Prostate gland (tissue), 2 donors: Measurements from ENCODE around the gene NNT. TPM values are rescaled to one million over a fixed set of nuclear protein-coding genes. Genes with fewer than 3 reads are reported as not detected.
"Not testable (repeated sequence)": the region's sequence is repeated elsewhere in the genome, so short reads cannot be mapped to it uniquely, and the experiment has no call there.

Experiments used
- DNase-seq: peaks from one replicate; pipeline ENCODE4 v3.0.0-alpha.2; 2019; ENCODE audit warnings: low spot score
- H3K27ac ChIP-seq, 2 donors: fragments of 200-600 bp; sonication (generic); 2 replicates each; pipeline ENCODE4 v1.5.1; 2017 to 2019
- H3K27me3 ChIP-seq: fragments of 200-600 bp; sonication (generic); replicated peaks from 2 replicates; pipeline ENCODE4 v1.5.1; 2019; ENCODE audit not compliant: insufficient read depth
- H3K36me3 ChIP-seq, 2 donors: fragments of 200-600 bp; sonication (generic); 1 replicate in 1 of 2; 2 replicates in 1 of 2; pipeline versions ENCODE4 v1.5.1 to v1.8.1; 2017 to 2019
- H3K4me1 ChIP-seq: fragments of 200-600 bp; sonication (generic); replicated peaks from 2 replicates; pipeline ENCODE4 v1.5.1; 2019
- H3K4me3 ChIP-seq, 2 donors: fragments of 200-600 bp; sonication (generic); 2 replicates each; pipeline ENCODE4 v1.5.1; 2017 to 2019
- H3K9me3 ChIP-seq: fragments of 200-600 bp; sonication (generic); 2 replicates; pipeline ENCODE4 v1.5.1; 2017
- CTCF ChIP-seq, 4 experiments: fragments of 200-600 bp in 2 of 4; fragments of 450-650 bp in 2 of 4; sonication (generic) in 2 of 4; IDR thresholded peaks; 1 replicate in 3 of 4; 2 replicates in 1 of 4; pipeline ENCODE4 v1.5.1; 2016 to 2019; ENCODE audit warnings: antibody characterized with exemption in 4 of 4, mild to moderate bottlenecking in 2 of 4, moderate library complexity in 2 of 4
- POLR2A ChIP-seq: fragments of 450-650 bp; IDR thresholded peaks from one replicate; pipeline ENCODE4 v1.6.1; 2016; ENCODE audit warnings: antibody characterized with exemption, mild to moderate bottlenecking
- POLR2AphosphoS5 ChIP-seq: sonication (generic); formaldehyde crosslinking; IDR thresholded peaks from one replicate; pipeline ENCODE4 v1.6.1; 2017; ENCODE audit warnings: antibody characterized with exemption
- WGBS: methylation state at CpG from one replicate; pipeline ENCODE4 v1.1.5; 2018; 5-methylcytosine and 5-hydroxymethylcytosine counted together
- intact Hi-C: fragments of 100-400 bp; cut with DNase I; formaldehyde crosslinking; loops from one replicate; pipeline ENCODE4 v1.14.2; 2022
- total RNA-seq, 2 donors: library from RNA; depleted of rRNA; stranded (reverse); fragments of >200 nt; gene quantifications; one replicate each; pipeline ENCODE4 v1.1.0, GENCODE V29; 2016

Gene NNT
- total RNA-seq, 2 donors from 2014 or later = 30.6 to 31.4 TPM

GRCh38 chr5:43711496-43711895, 108.5 kb downstream of the NNT start:
- no peaks in the 10 kb centered on the region for H3K36me3 ChIP-seq
- H3K27me3 ChIP-seq = no peaks in the 10 kb centered on the region
- H3K27ac ChIP-seq = no peak overlapping the region
- TF ChIP-seq POLR2A (no peak), POLR2AphosphoS5 (no peak), CTCF (IDR thresholded peaks at IDR 0.05) (no peak)
- H3K9me3 ChIP-seq = no peaks in the 10 kb centered on the region
- DNase-seq = no peak
- H3K4me3 ChIP-seq = no peak overlapping the region
- 88% methylated on average over 6 of the region's 6 CpGs for WGBS
- H3K4me1 ChIP-seq = no peaks in the 10 kb centered on the region
- intact Hi-C loops = no loop called here

- H3K27ac ChIP-seq = no peak overlapping the region
- H3K4me3 ChIP-seq = no peak overlapping the region
- no peak for DNase-seq
- TF ChIP-seq CTCF (IDR thresholded peaks at IDR 0.05) (no peak), POLR2AphosphoS5 (no peak), POLR2A (no peak)
- no peaks in the 10 kb centered on the region for H3K27me3 ChIP-seq
- H3K36me3 ChIP-seq = no peaks in the 10 kb centered on the region
- no peaks in the 10 kb centered on the region for H3K9me3 ChIP-seq
- intact Hi-C loops = no loop called here
- WGBS = 100% methylated on average over 3 of the region's 3 CpGs
- no peaks in the 10 kb centered on the region for H3K4me1 ChIP-seq
These were observed 109.1 kb downstream of the NNT start for GRCh38 chr5:43712081-43712480.

GRCh38 chr5:43719783-43720182, 116.8 kb downstream of the NNT start:
- H3K36me3 ChIP-seq, H3K9me3 ChIP-seq, H3K27me3 ChIP-seq, H3K27ac ChIP-seq, H3K4me1 ChIP-seq, H3K4me3 ChIP-seq, DNase-seq, intact Hi-C loops: not testable (repeated sequence)
- WGBS = 98% methylated on average over 3 of the region's 3 CpGs

- DNase-seq = no peak
- Histone ChIP-seq H3K4me1 (no peaks in the 10 kb centered on the region), H3K27ac (no peak overlapping the region), H3K9me3 (no peaks in the 10 kb centered on the region), H3K36me3 (no peaks in the 10 kb centered on the region), H3K27me3 (no peaks in the 10 kb centered on the region), H3K4me3 (no peak overlapping the region)
- WGBS = 87% methylated on average over 3 of the region's 3 CpGs
- intact Hi-C loops = no loop called here
- TF ChIP-seq CTCF (IDR thresholded peaks at IDR 0.05) (no peak), POLR2AphosphoS5 (no peak), POLR2A (no peak)
These were observed 125.6 kb downstream of the NNT start for GRCh38 chr5:43728581-43728980.

GRCh38 chr5:43729846-43730478, 127.0 kb downstream of the NNT start:
- Histone ChIP-seq H3K36me3 (no peaks in the 10 kb centered on the region), H3K9me3 (no peaks in the 10 kb centered on the region), H3K27me3 (no peaks in the 10 kb centered on the region), H3K4me3 (no peak overlapping the region), H3K27ac (no peak overlapping the region), H3K4me1 (no peaks in the 10 kb centered on the region)
- WGBS = 39% methylated on average over 2 of the region's 2 CpGs
- no peak for DNase-seq
- TF ChIP-seq POLR2AphosphoS5 = no peak
- TF ChIP-seq CTCF (IDR thresholded peaks at IDR 0.05) = peak; percentile 10 to 47 (median 40)
- TF ChIP-seq POLR2A = no peak
- intact Hi-C loops = loop anchor here (5.0 kb wide), 1 partner anchor 1042 kb away; no protein-coding TSS in a partner anchor
